Stimulated activated CD4-positive, alpha-beta T cell treated with anti-CD3 and anti-CD28 coated beads, Interleukin-2, amount 100 ng/mL, for 48 hours (primary cell): ENCODE results near the gene PLIN5.

Experiments used
- DNase-seq, 2 donors: peaks; one replicate each; pipeline ENCODE4 v3.0.0-alpha.2; 2020

PLIN5 gene

GRCh38 chr19:4521170-4521887, 13.7 kb downstream of the PLIN5 start:
- DNase-seq, result no peak

- DNase-seq, result no peak
Measured at GRCh38 chr19:4519521-4520277, 15.3 kb downstream of the PLIN5 start.

DNA sequence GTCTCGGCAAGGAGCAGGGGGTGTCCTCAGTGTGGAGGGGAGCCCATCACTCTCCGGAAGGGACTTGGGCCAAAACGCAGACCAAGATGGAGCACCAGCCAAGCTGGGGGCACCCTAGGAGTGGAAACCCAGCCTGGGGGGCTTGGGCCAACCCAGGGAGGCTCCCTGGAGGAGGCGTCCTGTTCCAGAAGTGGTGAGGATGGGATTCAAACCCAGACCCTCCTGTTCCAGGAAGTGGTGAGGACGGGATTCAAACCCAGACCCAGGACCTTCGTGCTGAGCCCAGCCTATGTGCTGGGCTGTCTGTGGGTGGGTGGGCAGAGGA, 15.9 kb downstream of the PLIN5 start:
- no peak for DNase-seq

DNA sequence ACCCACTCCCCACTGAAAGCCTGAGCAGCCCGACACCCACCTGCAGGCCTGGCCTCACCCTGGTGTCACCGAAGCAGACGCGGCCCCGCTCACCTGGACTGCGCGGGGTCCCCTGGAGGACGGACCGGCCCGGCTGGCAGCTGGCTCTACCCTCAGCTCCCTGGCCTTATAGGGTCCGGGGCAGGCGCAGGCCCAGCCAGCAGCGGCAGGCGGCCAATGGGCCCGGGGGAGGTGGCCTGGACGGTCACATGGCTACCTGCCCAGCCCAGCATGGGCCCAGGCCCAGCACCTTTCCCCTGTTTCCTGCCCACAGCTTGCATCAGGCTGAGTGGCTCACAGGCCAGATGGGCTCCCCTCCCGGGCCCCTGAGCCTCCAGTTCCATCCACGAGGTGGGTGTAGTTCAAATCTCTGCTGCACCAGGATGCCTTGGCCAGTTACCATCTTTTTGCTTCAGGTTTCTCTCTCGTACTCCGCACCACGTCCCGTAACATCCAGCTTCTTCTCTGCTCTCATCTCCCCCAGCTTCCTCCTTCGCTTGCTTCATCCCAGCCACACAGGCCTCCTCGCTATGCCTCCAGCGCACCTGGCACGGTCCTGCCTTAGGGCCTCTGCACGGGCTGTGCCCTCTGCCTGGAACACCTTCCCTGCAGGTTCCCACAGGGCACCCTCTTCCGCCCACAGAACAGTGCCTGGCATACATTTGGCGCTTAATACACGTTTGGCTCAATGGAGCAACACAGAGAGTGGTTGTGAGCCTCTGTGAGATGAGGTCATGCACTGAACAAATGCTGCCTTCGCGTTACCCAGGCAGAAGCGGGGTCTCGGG, 16.5 kb downstream of the PLIN5 start, which contains the start of gene PLIN4:
Gene PLIN4 (minus strand): TSS at position 142 of the 827 bp plus-strand sequence. CDS start 214 bp downstream, outside the sequence.
- no peak for DNase-seq

GRCh38 chr19:4517451-4518057, 17.5 kb downstream of the PLIN5 start:
- no peak for DNase-seq

DNA sequence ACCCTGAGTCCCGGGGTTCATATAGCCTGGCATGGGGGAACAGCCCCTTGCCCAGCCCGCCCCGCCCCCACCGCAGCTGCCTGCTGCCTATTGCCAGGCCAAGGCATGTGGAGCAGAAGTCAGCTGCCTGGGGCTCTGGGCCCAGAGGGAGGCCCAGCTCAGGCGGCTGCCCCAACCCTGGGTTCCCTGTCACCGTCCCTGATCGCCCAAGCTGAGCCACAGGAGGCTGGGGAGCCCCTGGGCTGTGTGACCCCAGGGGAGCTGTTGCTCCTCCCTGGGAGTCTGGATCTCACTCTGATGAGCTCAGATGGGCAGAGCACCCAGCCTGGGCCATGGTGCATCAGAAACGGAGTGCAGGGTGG, 18.1 kb downstream of the PLIN5 start:
- no peak for DNase-seq

DNA sequence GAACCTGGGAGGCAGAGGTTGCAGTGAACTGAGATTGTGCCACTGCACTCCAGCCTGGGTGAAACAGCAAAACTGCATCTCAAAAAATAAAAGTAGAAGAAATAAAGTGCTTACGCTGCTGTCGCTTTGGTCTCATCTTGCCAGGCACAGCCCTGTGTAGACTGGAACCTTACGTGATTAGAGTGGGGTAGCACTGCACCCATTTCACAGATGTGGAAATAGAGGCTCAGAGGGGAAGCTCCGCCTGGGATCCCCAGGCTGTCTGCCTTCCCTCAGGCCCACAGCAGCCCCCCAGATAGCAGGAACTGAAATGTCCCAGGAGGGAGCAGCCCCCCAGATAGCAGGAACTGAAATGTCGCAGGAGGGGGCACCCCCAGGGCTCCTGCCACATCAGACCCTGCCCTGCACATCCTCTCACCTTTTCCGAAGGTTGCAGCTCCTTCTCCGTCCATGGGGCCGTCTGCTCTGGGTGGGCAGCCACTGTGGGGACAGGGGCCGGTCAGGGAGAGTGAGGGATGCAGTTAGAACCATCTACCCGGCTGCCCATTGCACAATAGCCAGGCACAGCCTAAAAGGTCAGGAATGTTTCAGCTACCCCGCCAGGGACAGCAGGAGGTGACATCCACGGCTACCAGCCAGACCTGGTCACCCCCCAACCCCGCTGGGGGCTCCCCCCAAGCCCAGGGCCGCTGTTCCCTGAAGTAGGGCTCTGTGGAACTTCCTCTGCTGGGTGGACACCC, 18.7 kb downstream of the PLIN5 start:
- DNase-seq, result no peak

DNA sequence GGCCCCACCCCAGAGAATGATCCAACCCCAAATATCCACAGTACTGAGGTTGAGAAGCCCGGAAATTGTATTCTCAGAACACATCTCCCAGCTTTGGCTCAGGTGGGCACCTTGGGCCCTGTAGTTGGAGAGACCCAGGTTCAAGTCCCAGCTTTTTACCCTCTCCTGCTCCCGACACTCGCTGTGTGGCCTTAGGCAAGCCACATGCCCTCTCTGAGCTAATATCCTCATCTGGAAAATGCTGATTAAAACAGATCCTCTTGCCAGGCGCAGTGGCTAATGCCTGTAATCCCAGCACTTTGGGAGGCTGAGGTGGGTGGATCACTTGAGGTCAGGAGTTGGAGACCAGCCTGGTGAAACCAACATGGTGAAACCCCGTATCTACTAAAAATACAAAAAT, 19.3 kb downstream of the PLIN5 start:
- no peak for DNase-seq

GRCh38 chr19:4513248-4513647, 21.8 kb downstream of the PLIN5 start:
- no peak for DNase-seq

GRCh38 chr19:4512070-4512469, 23.0 kb downstream of the PLIN5 start:
- no peak for DNase-seq

DNA sequence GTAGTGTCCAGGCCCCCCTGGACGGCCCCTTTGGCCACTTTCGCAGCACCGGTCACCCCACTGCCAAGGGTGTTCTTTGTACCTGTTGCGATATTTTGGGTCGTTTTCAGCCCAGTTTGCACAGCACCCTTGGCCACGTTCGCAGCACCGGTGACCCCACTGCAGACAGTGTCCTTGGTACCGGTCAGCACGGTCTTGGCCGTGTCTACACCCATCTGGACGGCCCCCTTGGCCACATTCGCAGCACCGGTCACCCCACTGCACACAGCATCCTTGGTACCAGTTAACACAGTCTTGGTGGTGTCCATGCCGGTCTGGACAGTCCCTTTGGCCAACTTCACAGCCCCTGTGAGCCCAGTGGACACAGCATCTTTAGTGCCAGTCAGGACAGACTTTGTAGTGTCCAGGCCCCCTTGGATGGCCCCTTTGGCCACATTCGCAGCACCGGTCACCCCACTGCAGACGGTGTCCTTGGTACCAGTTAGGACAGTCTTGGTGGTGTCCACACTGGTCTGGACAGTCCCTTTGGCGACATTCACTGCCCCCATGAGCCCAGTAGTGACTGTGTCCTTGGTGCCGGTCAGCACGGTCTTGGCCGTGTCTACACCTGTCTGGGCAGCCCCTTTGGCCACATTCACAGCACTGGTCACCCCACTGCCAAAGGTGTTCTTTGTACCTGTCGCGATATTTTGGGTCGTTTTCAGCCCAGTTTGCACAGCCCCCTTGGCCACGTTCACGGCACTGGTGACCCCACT, 23.5 kb downstream of the PLIN5 start:
- DNase-seq, result no peak

- DNase-seq, result no peak
Measured at GRCh38 chr19:4510435-4511255, 24.4 kb downstream of the PLIN5 start.

DNA sequence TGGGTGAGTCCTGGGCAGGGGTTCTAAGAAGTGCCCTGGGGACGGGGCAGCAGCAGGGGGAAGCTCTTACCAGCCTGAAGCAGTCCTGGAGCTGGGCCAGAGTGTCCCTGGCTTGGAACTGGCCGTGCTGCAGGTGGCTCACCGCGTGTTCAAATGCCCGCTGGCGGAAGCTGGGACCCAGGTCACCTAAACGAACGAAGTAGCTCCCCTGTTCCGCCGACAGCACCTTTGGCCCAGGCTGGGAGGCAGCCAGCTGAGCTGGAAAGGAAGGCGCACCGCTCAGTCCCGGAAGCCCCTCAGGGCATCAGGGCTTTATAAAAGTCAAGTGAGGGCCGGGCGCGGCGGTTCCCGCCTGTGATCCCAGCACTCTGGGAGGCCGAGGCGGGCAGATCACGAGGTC, 26.3 kb downstream of the PLIN5 start:
- DNase-seq, result no peak

- no peak for DNase-seq
Measured at GRCh38 chr19:4507804-4508203, 27.2 kb downstream of the PLIN5 start.

DNA sequence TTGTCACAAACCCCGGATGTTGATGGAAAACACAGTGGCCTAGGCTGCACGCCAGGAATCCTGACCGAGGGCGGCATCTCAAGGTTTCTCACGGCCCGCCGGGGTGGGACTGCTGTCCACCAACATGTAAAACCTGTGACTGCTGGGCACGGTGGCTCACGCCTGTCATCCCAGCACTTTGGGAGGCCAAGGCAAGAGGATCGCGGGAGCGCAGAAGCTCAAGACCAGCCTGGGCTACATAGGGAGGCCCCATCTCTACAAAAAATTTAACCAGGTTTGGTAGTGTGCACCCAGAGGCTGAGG, 27.9 kb downstream of the PLIN5 start:
- no peak for DNase-seq

- no peak for DNase-seq
Measured at GRCh38 chr19:4506449-4507149, 28.4 kb downstream of the PLIN5 start.

DNA sequence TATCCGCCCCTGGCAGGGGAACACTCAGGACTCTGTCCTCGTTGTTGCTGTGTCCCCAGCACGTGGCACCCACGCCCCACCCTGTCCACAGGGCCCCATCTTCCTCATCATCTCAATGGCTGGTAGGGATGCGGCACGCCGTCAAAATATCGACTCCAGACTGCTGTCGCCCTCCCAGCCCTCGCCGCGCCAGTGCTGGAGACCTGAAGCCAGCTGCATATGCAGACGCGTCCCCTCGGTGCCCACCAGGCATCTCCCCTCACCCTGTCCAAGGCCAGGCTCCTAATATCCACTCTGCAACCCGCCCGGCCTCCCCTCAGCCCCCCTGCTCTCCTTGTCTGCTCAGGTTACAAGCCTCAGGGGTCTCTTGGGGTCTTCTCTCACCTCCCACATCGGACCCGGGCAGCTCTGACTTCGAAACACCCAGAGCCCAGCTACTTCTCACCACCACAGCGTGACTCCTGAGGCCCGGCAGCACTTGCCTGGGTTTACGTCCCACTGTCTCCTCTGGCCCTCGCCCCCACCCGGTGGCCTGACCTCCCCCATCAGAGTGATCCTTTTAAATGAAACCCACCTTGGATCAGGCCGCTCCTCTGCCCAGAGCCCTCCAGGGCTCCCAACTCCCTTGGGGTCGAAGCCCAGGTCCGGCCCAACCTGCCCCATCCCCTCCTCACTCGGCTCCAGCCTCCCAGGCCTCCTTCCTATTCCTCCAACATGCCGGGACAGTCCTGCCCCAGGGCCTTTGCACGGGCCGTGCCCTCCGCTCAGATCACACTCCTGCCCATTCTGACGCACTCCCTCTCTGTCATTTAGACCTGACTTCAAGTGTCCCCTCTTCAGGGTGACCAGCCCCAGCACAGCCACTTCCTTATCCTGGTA, 29.2 kb downstream of the PLIN5 start:
- no peak for DNase-seq

DNA sequence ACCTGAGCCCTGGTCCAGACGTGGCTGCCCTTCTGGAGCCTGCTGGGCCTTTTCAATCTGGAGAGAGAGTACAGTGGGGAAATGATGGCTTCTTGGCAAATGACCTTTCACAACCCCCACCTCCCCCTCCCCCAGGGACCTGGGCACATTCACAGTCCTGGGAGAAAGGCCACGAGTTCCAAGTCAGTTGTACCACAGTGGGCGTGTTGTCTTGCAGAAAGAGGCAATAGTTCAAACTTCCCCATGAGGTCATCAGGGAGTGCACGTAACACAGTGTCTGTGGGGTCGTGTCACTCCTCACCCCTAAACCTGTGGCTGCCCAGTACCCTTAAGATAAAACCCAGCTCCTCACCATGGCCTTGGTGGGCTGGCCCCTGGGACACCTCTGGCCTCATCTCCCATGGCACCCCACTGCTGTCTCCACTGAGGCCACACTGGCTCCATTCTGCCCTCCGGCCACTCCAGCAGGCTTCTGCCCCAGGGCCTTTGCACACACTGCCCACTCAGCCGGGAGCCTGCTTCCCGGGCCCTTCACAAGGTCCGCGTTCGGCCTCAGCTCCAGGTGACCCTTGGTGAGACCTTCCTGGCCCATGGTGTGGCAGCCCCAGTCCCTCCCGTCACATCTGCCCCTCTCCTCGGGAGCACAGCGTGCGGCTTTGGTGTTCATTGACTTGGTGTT, 30.0 kb downstream of the PLIN5 start:
- no peak for DNase-seq

- no peak for DNase-seq
Measured at GRCh38 chr19:4504297-4504701, 30.7 kb downstream of the PLIN5 start.
